GM21360 (cell line): ENCODE data around the gene LSS.
"Not testable (repeated sequence)": the region's sequence is repeated elsewhere in the genome, so short reads cannot be mapped to it uniquely, and the experiment has no call there.

Experiments used
- ATAC-seq: cut with Tn5 transposase; IDR thresholded peaks from one replicate; pipeline ENCODE4 v1.9.1; 2021; ENCODE audit warnings: mild to moderate bottlenecking, moderate library complexity; ENCODE audit not compliant: unreplicated experiment

LSS gene

DNA sequence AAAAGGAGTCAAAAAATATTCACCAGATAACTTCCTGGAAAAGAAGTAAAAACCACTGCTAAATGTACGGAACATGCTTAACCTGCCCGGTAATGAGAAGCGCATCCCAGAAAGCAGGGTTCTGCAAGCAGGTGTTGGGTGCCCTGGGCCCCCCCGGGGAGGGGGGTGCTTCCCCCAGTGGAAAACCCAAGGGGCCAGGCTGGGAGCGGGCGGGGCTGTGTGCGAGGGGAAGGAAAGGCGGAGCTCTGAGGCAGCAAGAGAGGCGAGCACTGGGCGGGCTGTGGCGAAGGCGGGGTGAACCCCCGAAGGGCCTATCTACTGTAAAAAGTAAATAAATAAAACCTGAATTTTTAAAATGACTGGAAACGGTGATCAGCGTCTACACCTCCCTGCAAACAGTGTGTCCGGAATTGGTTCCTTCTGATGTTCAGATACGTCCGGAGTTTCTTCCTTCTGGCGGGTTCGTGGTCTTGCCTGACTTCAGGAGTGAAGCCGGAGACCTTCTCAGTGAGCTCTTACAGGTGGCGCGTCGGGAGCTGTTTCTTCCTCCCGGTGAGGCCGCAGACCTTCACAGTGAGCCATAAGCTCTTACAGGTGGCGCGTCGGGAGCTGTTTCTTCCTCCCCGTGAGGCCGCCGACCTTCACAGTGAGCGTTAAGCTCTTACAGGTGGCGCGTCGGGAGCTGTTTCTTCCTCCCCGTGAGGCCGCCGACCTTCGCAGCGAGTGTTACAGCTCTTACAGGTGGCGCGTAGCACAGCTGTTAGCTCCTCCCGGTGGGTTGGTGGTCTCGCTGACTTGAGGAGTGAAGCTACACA, 86.6 kb downstream of the LSS start:
- ATAC-seq = no peak

DNA sequence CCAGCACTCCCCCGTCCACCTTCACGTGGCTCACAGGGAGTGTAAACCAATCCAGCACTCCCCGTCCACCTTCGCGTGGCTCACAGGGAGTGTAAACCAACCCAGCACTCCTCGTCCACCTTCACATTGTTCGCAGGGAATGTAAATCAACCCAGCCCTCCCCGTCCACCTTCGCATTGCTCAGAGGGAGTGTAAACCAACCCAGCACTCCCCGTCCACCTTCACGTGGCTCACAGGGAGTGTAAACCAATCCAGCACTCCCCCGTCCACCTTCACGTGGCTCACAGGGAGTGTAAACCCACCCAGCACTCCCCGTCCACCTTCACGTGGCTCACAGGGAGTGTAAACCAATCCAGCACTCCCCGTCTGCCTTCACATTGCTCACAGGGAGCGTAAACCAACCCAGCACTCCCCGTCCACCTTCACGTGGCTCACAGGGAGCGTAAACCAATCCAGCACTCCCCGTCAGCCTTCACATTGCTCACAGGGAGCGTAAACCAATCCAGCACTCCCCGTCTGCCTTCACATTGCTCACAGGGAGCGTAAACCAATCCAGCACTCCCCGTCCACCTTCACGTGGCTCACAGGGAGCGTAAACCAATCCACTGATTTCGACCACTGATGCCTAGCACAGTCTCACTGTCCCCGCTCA, 88.1 kb downstream of the LSS start:
- not testable (repeated sequence) for ATAC-seq

DNA sequence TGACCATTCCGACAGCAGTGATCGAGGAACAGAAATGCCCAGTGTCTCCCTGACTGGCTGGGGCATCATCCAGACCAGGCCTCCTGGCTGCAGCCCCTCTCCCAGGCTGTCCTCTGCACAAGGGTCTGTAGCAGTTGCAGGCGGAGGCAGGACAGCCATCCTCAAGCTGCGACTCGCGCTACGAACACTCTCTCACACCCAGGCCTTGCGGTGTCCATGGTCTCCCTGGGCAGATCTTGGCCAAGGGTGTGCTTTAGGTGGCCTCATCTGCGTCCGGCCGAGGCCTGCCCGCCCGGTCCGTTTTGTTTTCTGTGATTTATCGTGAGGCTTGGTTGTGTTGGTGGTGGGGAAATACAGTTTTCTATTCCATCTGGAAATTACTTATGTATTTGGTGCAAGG, 88.9 kb downstream of the LSS start:
- ATAC-seq = no peak

DNA sequence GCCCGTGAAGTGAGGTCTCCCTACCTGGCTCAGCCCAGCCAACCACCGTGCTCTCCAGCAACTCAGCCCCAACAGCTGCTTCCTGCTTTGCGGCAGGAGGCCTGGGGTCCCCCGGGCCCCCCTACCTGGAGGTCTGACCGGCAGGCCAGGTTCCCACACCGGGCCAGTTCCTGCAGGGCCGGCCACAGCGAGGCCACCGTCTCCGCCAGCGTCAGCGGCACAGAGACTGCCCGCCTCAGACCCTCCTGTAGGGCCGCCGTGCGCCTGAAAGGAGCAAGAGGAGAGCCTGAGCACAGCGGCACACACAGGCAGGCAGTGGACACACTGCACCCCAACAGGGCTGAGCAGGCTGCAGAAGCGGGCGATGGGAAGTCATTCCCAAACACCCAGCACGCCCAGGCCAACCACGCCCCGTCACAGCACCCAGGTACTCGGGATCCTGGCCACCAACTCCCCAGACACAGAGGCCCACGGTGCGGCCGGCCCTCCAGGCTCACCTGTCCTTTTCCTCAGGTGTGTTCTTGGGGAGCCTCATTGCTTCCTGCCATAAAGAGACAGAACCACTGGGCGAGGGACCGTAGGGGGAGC, 90.1 kb downstream of the LSS start:
- ATAC-seq = no peak
